Esophagus (tissue), 2 donors: ENCODE data around the gene GLYATL1B. TPM values are rescaled to one million over a fixed set of nuclear protein-coding genes. Genes with fewer than 3 reads are reported as not detected.

Experiments
- H3K27ac ChIP-seq, 2 donors: one replicate each; pipeline ENCODE4 v1.5.1; 2013; ENCODE audit warnings: low read depth in 2 of 2, mild to moderate bottlenecking in 2 of 2, inconsistent platforms in 1 of 2, low read length in 1 of 2, moderate library complexity in 1 of 2
- H3K27me3 ChIP-seq, 2 donors: one replicate each; pipeline ENCODE4 v1.6.1; 2013; ENCODE audit warnings: low read length in 2 of 2, control low read depth in 1 of 2, mild to moderate bottlenecking in 1 of 2; ENCODE audit not compliant: insufficient read depth in 2 of 2, control insufficient read depth in 1 of 2
- H3K36me3 ChIP-seq, 2 donors: one replicate each; pipeline ENCODE4 v1.6.1; 2013; ENCODE audit warnings: low read length in 1 of 2; ENCODE audit not compliant: control insufficient read depth in 2 of 2, insufficient read depth in 2 of 2
- H3K4me1 ChIP-seq, 2 donors: one replicate each; pipeline ENCODE4 v1.6.1; 2013; ENCODE audit warnings: low read length in 1 of 2; ENCODE audit not compliant: control insufficient read depth in 2 of 2, insufficient read depth in 2 of 2
- H3K4me3 ChIP-seq, 2 donors: one replicate each; pipeline ENCODE4 v1.5.1; 2013; ENCODE audit warnings: low read length in 2 of 2, mild to moderate bottlenecking in 2 of 2, low read depth in 1 of 2, moderate library complexity in 1 of 2
- H3K9me3 ChIP-seq, 2 donors: one replicate each; pipeline ENCODE4 v1.6.1; 2013; ENCODE audit warnings: mild to moderate bottlenecking in 2 of 2, low read depth in 1 of 2, low read length in 1 of 2, moderate library complexity in 1 of 2; ENCODE audit not compliant: control insufficient read depth in 2 of 2, insufficient read depth in 1 of 2
- WGBS, 2 donors: extraction: QIAGEN DNeasy Blood & Tissue Kit; methylation state at CpG; one replicate each; pipeline ENCODE4 v1.1.7; 2013; 5-methylcytosine and 5-hydroxymethylcytosine counted together
- polyA plus RNA-seq, 2 donors: library from polyadenylated mRNA; stranded (reverse); fragments of 200-250 nt; gene quantifications; one replicate each; pipeline ENCODE4 v1.2.3, GENCODE V29; 2013
- donor health status: healthy with polysubstance abuse.
- donor health status: Bipolar disorder and iron deficiency.

The GLYATL1B gene
- polyA plus RNA-seq, 2 donors, result not detected

DNA sequence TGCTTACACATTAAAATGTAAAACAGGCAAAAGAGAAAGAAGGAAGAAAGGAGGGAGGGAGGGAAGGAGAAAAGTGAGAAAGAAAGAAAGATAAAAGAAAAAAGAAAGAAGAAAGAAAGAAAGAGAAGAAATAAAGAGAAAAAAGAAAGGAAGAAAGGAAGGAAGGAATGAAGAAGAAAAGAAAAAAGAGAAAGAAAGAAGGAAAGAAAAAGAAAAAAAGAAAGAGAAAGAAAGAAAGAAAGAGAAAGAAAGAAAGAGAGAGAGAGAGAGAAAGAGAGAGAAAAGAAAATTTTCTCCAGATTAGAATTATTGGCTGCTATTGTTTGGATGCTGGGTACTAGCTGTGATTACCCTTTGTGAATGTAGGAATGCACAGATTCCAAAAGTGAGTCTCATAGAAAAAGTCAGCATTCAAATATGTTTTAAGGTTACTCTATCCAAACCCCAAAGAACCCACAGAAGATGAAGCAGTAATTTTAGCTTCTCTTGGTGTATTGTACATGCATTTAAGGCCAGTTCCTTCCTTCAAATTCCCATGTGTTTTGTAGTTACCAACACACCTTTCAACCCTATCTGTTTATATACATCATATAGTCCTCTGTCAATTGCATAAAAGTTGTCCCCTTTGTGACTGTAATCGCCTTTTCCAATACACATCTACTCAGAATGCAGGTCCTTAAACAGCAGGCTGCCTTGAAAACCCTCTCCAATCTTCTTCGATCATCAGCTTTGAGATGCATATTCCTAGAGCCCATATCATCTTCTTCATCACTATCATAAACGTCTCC, 55.8 kb downstream of the GLYATL1B start:
- no peaks in the 10 kb centered on the region for H3K9me3 ChIP-seq
- H3K4me3 ChIP-seq, result peak overlapping the region; percentile 63 to 87
- no peaks in the 10 kb centered on the region for H3K27me3 ChIP-seq
- peaks cover 0 to 2% of the 10 kb centered on the region in 2 donors for H3K4me1 ChIP-seq
- peak overlapping the region; percentile 95 to 97 for H3K27ac ChIP-seq
- H3K36me3 ChIP-seq, result no peaks in the 10 kb centered on the region
- WGBS, 2 donors, result 2 to 3% methylated on average over 3 of the region's 3 CpGs

DNA sequence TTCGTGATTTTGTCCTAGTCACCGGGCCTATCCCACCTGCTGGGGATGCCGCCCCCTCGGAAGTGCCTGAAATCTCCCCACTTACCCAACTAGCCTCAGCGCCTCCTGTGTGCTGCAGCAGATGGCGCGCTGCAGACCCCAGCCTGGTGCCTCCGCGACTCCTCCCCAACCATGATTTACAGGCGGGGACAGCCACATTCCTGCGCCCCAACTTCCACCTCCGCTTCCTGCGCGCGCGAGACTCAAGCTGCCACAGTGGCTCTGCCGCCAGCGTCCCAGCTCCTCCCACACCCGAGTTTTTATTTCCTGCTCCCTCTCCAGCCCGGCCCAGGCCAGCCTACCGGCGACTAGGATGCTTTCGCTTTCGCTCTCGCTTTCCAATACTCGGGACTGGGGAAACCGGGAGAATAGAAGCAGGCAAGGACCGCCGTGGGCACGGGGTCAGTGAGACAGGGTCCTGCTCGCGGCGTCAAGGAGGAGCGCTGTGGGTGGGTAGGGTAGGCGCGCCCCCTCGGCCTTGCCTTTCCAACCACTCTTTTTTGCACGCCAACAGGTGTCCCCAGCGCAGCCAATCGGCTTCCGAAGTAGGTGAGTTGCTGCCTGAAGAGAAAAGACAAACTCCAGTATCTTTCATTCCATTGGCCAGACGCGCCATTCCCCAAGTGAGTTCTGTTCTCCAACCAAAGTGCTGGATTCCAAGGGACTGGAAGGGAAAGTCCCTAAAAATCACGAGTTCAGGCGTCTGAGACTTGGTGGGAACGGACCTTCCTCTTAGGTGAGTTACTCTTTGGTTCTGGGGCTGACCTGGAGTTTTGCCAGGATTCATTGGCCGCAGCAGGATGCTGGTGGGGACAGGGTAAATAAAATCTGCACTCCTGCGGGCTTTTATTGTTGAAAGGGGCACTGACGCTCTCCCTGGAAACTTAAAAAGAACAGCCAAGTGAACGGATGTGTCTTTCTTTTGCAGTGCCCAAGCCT, 56.7 kb downstream of the GLYATL1B start, which contains the start of gene FAM111A:
Gene FAM111A, plus strand, starts transcription at position 327 of the 978 bp plus-strand sequence. CDS start 6,017 bp downstream, outside the sequence.
- Histone ChIP-seq H3K27ac (peak within 1 kb of the TSS; percentile 95 to 97), H3K27me3 (no peaks in the 10 kb centered on the region), H3K9me3 (no peaks in the 10 kb centered on the region), H3K4me1 (peaks cover 0 to 2% of the 10 kb centered on the region in 2 donors), H3K4me3 (peak within 1 kb of the TSS; percentile 63 to 87), H3K36me3 (no peaks in the 10 kb centered on the region)
- 0% methylated on average over 50 of the region's 50 CpGs for WGBS, 2 donors

- Histone ChIP-seq H3K9me3 (no peaks in the 10 kb centered on the region), H3K36me3 (no peaks in the 10 kb centered on the region), H3K4me3 (peak overlapping the region; percentile 49 to 51), H3K4me1 (peaks cover 0 to 2% of the 10 kb centered on the region in 2 donors), H3K27ac (peak overlapping the region; percentile 83 to 87), H3K27me3 (no peaks in the 10 kb centered on the region)
- WGBS, 2 donors, result 84 to 85% methylated on average over 1 of the region's 1 CpG
Measured at GRCh38 chr11:59144096-59144495, 58.0 kb downstream of the GLYATL1B start.

Other genes with a start within 250 kb of the GLYATL1B start
- under 1 TPM; 0.13 to 0.16 TPM for gene GLYATL2, start 241.6 kb upstream of the GLYATL1B start, polyA plus RNA-seq
- under 1 TPM; 0.08 to 0.18 TPM for gene GLYATL1, start 146.8 kb upstream of the GLYATL1B start, polyA plus RNA-seq
- gene FAM111B, start 20.9 kb downstream of the GLYATL1B start, polyA plus RNA-seq, result 1 to 10 TPM; 3.1 to 5.3 TPM
- gene FAM111A, start 56.5 kb downstream of the GLYATL1B start, polyA plus RNA-seq, result 10 to 100 TPM in 1 of 2 donors, 1 to 10 TPM in 1; 6.6 to 21.7 TPM
- 1 to 10 TPM; 1.8 to 2.4 TPM for gene DTX4, start 85.8 kb downstream of the GLYATL1B start, polyA plus RNA-seq
- 1 to 10 TPM in 1 of 2 donors, under 1 TPM in 1; 0.61 to 1.3 TPM for gene MPEG1, start 126.6 kb downstream of the GLYATL1B start, polyA plus RNA-seq